Stimulated activated CD8-positive, alpha-beta memory T cell treated with anti-CD3 and anti-CD28 coated beads, Interleukin-12 subunit alpha, Interleukin-12 subunit beta, amount 100 ng/mL, for 4 hours (primary cell): Measurements from ENCODE around the gene NXNL1.
"Not testable (repeated sequence)": the region's sequence is repeated elsewhere in the genome, so short reads cannot be mapped to it uniquely, and the experiment has no call there.

ENCODE experiments used
- DNase-seq: peaks from one replicate; pipeline ENCODE4 v3.0.0-alpha.2; 2020; ENCODE audit warnings: low read depth

Gene NXNL1

GRCh38 chr19:17486545-17487240, 26.0 kb upstream of the NXNL1 start:
- no peak for DNase-seq

- DNase-seq: no peak
Measured at GRCh38 chr19:17484520-17485185, 23.9 kb upstream of the NXNL1 start.

DNA sequence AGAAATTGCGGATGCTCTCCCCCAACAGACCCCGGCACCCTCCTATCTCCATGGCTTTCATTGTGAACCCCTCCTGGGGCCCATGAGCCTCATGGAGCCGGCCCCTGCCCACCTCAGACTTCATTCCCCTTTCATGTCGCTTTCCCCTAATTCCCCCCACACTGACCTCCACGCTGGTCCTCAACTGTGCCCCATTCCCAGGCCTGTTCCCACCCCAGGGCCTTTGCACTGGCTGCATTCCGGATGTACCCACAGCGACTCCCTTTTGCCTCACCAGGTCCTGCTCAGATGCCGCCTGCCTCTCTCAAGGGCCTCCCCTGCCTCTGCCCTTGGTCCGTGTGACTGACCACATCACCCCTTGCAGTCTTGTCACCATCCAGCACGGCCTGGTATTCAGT, 22.9 kb upstream of the NXNL1 start:
- no peak for DNase-seq

- DNase-seq: no peak
Measured at GRCh38 chr19:17482877-17483604, 22.3 kb upstream of the NXNL1 start.

DNA sequence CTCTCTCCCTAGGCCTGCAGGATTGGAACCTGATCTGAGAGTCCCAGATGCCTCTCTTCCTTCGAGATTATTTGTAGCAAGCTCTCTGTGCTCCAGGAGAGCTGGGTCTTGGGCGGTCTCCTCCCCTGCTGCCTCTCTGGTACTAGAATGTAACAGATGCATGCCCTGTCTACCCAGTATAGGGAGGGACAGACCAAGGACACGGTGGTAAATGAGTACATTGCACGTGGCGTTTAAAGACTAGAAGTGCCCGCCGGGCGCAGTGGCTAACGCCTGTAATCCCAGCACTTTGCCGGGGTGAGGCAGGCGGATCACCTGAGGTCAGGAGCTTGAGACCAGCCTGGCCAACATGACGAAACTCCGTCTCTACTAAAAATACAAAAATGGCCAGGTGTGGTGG, 21.3 kb upstream of the NXNL1 start:
- DNase-seq: no peak

DNA sequence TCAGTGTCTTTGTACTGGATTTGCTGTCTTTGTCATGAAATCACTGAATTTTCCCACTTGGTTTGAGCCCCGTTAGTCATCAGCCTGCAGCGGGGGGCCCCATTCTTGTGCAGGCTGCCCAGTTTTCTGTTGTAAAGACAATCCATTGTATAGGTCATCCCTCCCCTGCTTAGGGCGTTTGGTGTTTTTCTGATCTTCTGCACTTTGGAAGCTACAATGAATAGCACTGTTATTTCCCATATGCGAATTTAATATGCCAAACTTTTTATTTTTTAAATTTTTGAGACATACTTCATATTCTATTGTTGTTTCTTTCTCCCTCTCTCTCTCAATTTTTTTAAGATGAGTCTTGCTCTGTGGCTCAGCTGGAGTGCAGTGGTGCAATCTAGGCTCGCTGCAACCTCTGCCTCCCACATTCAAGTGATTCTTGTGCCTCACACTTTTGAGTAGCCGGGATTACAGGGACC, 18.6 kb upstream of the NXNL1 start:
- DNase-seq: no peak

GRCh38 chr19:17475541-17476115, 14.9 kb upstream of the NXNL1 start:
- DNase-seq: no peak

GRCh38 chr19:17475011-17475540, 14.3 kb upstream of the NXNL1 start:
- not testable (repeated sequence) for DNase-seq

GRCh38 chr19:17473041-17473440, 12.3 kb upstream of the NXNL1 start:
- no peak for DNase-seq

- DNase-seq: no peak
Measured at GRCh38 chr19:17471410-17472125, 10.8 kb upstream of the NXNL1 start.

DNA sequence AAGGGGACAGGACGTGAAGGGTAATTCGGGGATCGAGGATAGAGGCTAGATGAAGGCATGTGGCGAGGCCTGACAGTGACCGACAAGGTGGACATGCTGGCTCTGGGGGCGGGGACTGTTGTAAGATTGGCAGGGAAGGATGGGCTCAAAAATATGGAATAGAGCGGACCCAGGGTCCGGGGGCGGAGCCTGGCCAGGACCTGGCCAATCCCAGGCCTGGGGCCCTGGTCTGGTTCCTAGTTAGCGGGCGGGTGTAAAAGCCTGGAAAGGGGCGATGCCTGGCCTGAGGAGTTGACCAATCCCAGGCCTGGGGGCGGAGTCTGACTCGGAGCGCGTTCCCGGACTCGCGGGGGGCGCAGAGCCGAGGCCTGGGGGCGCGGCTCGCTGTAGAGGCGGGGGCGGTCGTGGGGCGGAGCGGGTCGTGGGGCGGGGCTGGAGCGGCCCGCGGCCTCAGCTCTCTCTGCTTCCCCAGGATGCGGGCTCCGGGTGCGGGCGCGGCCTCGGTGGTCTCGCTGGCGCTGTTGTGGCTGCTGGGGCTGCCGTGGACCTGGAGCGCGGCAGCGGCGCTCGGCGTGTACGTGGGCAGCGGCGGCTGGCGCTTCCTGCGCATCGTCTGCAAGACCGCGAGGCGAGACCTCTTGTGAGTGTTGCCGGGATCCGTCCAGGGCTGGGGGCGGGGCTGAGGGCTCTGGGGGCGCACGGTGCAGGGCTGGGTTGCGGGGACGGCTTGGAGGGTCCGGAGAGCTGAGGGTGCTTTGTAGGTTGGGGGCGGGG, 9.5 kb upstream of the NXNL1 start, which contains the start of gene SLC27A1:
TSS of gene SLC27A1 (plus strand) at position 457 of the 774 bp plus-strand sequence. CDS start at position 474, 17 bp downstream.
- peak; percentile 81 for DNase-seq

DNA sequence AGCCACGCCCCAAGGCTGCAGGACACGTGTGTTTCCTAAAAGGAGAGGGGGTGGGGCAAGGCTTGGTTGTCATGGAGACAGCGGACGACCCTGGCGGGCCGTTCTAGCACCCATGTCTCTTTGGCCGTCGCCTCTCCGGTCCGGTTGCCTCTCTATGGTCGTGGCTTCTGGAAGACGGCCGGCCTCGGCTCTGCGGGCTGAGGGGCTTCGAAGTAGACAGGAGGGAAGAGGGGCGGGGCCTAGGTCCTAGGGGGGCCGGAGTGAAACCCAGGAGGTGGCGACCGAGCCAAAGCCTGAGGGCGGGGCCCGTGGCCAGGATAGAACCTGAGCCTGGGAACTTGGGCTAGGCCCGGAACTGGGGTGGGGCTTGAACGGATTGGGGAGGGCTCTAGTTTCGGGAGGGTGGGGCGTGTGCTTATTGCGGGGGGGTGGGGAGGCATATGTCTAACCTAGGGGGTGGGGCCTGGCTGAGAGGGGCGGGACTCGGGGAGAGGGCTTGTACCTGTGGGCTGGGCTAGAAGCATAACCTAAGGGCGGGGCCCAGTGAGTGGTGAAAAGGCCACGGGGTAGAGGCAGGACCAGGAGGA, 8.8 kb upstream of the NXNL1 start:
- DNase-seq: peak; percentile 82

GRCh38 chr19:17469092-17469480, 8.4 kb upstream of the NXNL1 start:
- DNase-seq: no peak

DNA sequence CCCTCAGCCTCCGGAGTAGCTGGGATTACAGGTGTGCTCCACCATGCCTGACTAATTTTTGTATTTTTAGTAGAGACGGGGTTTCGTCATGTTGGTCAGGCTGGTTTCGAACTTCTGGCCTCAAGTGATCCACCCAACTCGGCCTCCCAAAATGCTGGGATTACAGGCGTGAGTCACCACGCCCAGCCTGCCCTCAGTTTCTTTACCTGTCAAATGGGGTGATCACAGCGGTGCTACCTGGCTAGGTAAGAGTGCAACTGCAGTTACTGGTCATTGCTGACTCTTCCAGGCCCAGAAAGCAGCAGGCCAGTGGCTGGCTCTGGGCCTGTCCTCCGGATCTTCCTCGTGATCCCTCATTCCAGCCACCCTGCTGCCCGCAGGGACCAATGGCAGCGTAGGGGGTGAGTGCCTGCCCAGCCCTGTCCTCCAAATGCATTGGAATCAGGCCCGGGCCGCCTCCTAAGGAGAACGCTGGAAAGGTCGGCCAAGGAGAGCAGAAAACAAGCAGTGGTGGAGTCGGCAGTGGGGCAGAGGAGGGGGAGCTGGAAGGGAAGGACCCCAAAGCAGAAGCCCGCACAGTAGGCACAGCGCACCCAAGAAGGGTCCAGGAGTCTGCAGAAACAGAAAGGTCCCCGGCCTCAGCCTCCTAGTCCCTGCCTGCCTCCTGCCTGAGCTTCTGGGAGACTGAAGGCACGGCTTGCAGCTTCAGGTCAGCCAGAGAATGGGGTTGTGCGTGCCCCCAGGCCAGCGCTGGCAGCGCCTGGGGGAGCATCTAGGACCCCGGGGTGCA, 7.8 kb upstream of the NXNL1 start:
- DNase-seq: no peak

DNA sequence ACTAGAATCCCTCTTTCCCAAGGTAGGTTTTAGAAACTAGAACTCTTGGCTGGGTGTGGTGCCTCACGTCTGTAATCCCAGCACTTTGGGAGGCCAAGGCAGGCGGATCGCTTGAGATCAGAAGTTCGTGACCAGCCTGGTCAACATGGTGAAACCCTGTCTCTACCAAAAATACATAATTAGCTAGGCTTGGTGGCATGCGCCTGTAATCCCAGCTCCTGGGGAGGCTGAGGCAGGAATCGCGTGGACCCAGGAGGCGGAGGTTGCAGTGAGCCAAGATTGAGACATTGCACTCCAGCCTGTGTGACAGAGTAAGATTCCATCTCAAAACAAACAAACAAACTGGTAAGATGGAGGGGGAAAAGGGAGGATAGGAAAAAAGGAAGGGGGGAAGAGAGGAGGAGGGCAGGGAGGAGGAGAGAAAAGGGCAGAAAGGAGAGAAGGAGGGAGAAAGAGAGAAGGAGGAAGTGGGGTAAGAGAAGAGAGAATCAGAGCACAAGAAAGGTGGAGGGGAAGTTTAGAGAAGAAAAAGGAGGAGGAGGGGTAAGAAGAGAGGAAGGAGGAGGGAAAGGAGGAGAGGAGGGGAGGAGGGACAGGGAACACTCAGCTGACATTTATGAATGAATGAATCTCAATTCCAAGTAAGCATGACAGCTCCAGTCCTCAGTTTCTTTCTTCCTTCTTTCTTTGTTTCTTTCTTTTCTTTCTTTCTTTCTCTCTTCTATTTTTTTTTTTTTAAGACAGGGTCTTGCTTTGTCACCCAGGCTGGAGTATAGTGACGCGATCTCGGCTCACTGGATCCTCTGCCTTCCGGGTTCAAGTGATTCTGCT, 7.0 kb upstream of the NXNL1 start:
- DNase-seq: no peak

DNA sequence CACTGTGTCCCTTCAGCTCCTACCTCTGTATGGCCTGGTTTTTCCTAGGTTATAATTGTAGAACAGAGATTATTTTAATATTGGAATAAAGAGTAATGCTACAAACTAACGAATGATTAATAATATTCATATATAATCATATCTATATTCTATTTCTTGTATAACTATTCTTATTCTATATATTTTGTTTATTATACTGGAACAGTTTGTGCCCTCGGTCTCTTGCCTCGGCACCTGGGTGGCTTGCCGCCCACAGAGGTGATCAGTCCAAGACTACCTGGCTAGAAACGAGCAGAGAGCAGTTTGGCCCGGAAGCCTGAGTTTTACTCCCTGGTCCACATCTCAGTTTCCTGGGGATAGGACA, 5.7 kb upstream of the NXNL1 start:
- DNase-seq: no peak

- no peak for DNase-seq
Measured at GRCh38 chr19:17458970-17459369, 1.8 kb downstream of the NXNL1 start.

- no peak for DNase-seq
Measured at GRCh38 chr19:17457616-17458015, 3.1 kb downstream of the NXNL1 start.

- DNase-seq: no peak
Measured at GRCh38 chr19:17456127-17456526, 4.6 kb downstream of the NXNL1 start.
